PFSK-1 (cell line): Measurements from ENCODE around the gene TSC1.

Source experiments
- POLR2AphosphoS5 ChIP-seq: IDR thresholded peaks from 2 replicates; pipeline ENCODE4 v1.6.1; 2012; ENCODE audit warnings: low read depth, mild to moderate bottlenecking, control low read depth, low read length, moderate library complexity
- SIN3A ChIP-seq: IDR thresholded peaks from 2 replicates; pipeline ENCODE4 v1.6.1; 2012; ENCODE audit warnings: mild to moderate bottlenecking, low read length, moderate library complexity, borderline replicate concordance; ENCODE audit not compliant: insufficient read depth
- TAF1 ChIP-seq: IDR thresholded peaks from 2 replicates; pipeline ENCODE4 v1.6.1; 2012; ENCODE audit warnings: low read length, control low read depth, borderline replicate concordance; ENCODE audit not compliant: insufficient read depth

- TF ChIP-seq POLR2AphosphoS5: no peak
- TF ChIP-seq SIN3A: no peak
- TF ChIP-seq TAF1: no peak
Measured at GRCh38 chr9:132986114-132986513, 41.7 kb upstream of the TSC1 start.
